Panc1 (cell line): ENCODE measurements around the gene GRB7.

Experiments
- CTCF ChIP-seq: fragments of 450-650 bp; IDR thresholded peaks from 2 replicates; pipeline ENCODE4 v1.5.1; 2017; ENCODE audit warnings: mild to moderate bottlenecking
- POLR2AphosphoS5 ChIP-seq: IDR thresholded peaks from 2 replicates; pipeline ENCODE4 v1.6.1; 2012; ENCODE audit warnings: mild to moderate bottlenecking, low read depth, low read length, moderate library complexity
- REST ChIP-seq, 2 experiments: IDR thresholded peaks; 2 replicates each; pipeline ENCODE4 v1.6.1; 2011 to 2012; ENCODE audit warnings: low read depth in 2 of 2, control low read depth in 1 of 2, low read length in 1 of 2, mild to moderate bottlenecking in 1 of 2, moderate library complexity in 1 of 2; ENCODE audit not compliant: insufficient read depth in 1 of 2

- TF ChIP-seq CTCF (no peak), POLR2AphosphoS5 (no peak), REST (IDR thresholded peaks at IDR 0.05; ENCODE audit: insufficient read depth in 1 of 2, low read depth in 2 of 2, low read length in 1 of 2) (no peak)
Observed at GRCh38 chr17:39794249-39794970, 56.7 kb downstream of the GRB7 start.
